Kidney (tissue), 14 donors: ENCODE measurements around the gene PHACTR2. TPM values are rescaled to one million over a fixed set of nuclear protein-coding genes. Genes with fewer than 3 reads are reported as not detected.

Experiments
- DNase-seq, 5 donors: peaks; one replicate each; pipeline ENCODE4 v3.0.0-alpha.2; 2013 to 2020
- FAIRE-seq: peaks from 2 replicates; lab custom pipeline; 2012; peaks lifted over from hg19 to GRCh38; lab: Jason Lieb, UNC
- H3K27ac ChIP-seq, 2 donors: one replicate each; pipeline ENCODE4 v1.7.0; 2013; ENCODE audit warnings: low read depth in 2 of 2, low read length in 2 of 2, inconsistent platforms in 1 of 2
- H3K27me3 ChIP-seq: one replicate; pipeline ENCODE4 v1.7.1; 2013; ENCODE audit warnings: low read length, inconsistent platforms; ENCODE audit not compliant: control insufficient read depth, insufficient read depth
- H3K36me3 ChIP-seq, 3 donors: one replicate each; pipeline versions ENCODE4 v1.7.0 to v1.7.1; 2013; ENCODE audit warnings: low read length in 3 of 3, control low read depth in 1 of 3, inconsistent platforms in 1 of 3; ENCODE audit not compliant: insufficient read depth in 3 of 3, control insufficient read depth in 2 of 3
- H3K4me1 ChIP-seq, 3 donors: one replicate each; pipeline versions ENCODE4 v1.7.0 to v1.7.1; 2013; ENCODE audit warnings: low read length in 3 of 3, inconsistent platforms in 1 of 3, low read depth in 1 of 3; ENCODE audit not compliant: control insufficient read depth in 2 of 3, insufficient read depth in 2 of 3
- H3K4me3 ChIP-seq, 3 donors: one replicate each; pipeline versions ENCODE4 v1.7.0 to v1.8.1; 2013; ENCODE audit warnings: low read length in 3 of 3, control low read depth in 1 of 3, inconsistent platforms in 1 of 3
- H3K9ac ChIP-seq, 3 donors: one replicate each; pipeline versions ENCODE4 v1.7.0 to v1.7.1; 2013; ENCODE audit warnings: low read length in 3 of 3, control low read depth in 1 of 3, inconsistent platforms in 1 of 3
- H3K9me3 ChIP-seq, 3 donors: one replicate each; pipeline versions ENCODE4 v1.7.0 to v1.7.1; 2013; ENCODE audit warnings: low read length in 3 of 3, control low read depth in 1 of 3, inconsistent platforms in 1 of 3; ENCODE audit not compliant: control insufficient read depth in 2 of 3, insufficient read depth in 1 of 3
- intact Hi-C: fragments of 100-400 bp; cut with DNase I; formaldehyde crosslinking; loops from one replicate; pipeline ENCODE4 v1.11.1; 2022
- polyA plus RNA-seq: library from polyadenylated mRNA; stranded (reverse); fragments of 350-450 nt; fragmentation: Illumina TruSeq; extraction: RNeasy Lipid Tissue Mini Kit (QIAGEN cat#74804); gene quantifications from one replicate; pipeline ENCODE4 v1.2.3, GENCODE V29; 2014; ENCODE audit warnings: low read depth, low replicate concordance; ENCODE audit not compliant: insufficient read depth
- total RNA-seq: library from RNA; stranded (reverse); fragmentation: NEBNext Ultra II Directional; extraction: Animal tissue kit (Norgen Biotek cat#: 25700); gene quantifications from one replicate; pipeline ENCODE4 v1.2.1, GENCODE V29; 2021
- TF ChIP-seq, protein P1 (sequence below): IDR thresholded peaks from 3 replicates; pipeline ENCODE4 v1.5.1; 2012; ENCODE audit warnings: mild to moderate bottlenecking, moderate library complexity, borderline replicate concordance; ENCODE audit not compliant: insufficient read depth; ENCODE audit errors: extremely low read depth
- donor health status: control.
- donor health status: control.
- donor health status: control.
- donor health status: control.
- donor health status: control.
- donor health status: DM: yes; HTN: yes; CAD: no.
- donor health status: Normal renal cell carcinoma (clear cell type).

PHACTR2 gene
- total and polyA plus RNA-seq, 2 donors from 2014 or later = 3.5 to 56.1 TPM

DNA sequence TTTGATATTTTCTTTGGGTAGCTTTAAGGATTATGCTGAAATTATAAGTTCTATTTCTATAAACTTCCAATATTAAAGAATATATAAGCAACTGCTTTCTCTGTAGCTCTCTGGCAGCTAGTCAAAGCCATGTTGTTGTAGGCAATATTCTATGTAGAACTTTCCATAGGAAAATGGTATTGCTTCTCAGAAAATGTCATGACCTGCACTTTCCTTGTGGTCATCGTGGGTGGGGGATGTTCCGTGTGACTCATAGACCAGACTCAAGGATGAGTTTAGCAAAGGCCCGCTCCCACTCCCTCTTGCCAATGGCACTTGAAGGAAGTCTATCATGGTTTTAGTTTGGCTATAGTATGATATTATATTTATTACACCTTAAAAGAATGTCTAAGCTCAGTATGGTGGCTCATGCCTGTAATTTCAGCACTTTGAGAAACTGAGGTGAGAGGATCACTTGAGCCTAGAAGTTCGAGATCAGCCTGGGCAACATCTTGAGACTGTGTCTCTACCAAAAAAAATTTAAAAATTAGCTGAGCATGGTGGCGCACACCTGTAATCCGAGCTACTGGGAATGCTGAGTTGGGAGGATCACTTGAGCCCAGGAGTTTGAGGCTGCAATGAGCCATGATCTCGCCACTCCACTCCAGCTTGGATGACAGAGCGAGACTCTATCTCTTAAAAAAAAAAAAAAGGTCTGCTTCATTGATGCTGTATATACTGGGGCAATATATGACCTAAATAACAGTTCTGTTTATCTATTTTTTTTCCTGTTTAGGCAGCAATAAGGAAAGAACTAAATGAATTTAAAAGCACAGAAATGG, 128.7 kb downstream of the PHACTR2 start:
- Histone ChIP-seq H3K27ac (no peak overlapping the region), H3K9me3 (no peaks in the 10 kb centered on the region), H3K27me3 (no peaks in the 10 kb centered on the region), H3K4me1 (no peaks in the 10 kb centered on the region), H3K9ac (no peak overlapping the region), H3K36me3 (peaks cover 0 to 4% (median 3%) of the 10 kb centered on the region in 3 donors), H3K4me3 (no peak overlapping the region)
- intact Hi-C loops = no loop called here
- FAIRE-seq = no peak
- DNase-seq = no peak
- TF ChIP-seq, protein P1, sequence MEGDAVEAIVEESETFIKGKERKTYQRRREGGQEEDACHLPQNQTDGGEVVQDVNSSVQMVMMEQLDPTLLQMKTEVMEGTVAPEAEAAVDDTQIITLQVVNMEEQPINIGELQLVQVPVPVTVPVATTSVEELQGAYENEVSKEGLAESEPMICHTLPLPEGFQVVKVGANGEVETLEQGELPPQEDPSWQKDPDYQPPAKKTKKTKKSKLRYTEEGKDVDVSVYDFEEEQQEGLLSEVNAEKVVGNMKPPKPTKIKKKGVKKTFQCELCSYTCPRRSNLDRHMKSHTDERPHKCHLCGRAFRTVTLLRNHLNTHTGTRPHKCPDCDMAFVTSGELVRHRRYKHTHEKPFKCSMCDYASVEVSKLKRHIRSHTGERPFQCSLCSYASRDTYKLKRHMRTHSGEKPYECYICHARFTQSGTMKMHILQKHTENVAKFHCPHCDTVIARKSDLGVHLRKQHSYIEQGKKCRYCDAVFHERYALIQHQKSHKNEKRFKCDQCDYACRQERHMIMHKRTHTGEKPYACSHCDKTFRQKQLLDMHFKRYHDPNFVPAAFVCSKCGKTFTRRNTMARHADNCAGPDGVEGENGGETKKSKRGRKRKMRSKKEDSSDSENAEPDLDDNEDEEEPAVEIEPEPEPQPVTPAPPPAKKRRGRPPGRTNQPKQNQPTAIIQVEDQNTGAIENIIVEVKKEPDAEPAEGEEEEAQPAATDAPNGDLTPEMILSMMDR = no peak

DNA sequence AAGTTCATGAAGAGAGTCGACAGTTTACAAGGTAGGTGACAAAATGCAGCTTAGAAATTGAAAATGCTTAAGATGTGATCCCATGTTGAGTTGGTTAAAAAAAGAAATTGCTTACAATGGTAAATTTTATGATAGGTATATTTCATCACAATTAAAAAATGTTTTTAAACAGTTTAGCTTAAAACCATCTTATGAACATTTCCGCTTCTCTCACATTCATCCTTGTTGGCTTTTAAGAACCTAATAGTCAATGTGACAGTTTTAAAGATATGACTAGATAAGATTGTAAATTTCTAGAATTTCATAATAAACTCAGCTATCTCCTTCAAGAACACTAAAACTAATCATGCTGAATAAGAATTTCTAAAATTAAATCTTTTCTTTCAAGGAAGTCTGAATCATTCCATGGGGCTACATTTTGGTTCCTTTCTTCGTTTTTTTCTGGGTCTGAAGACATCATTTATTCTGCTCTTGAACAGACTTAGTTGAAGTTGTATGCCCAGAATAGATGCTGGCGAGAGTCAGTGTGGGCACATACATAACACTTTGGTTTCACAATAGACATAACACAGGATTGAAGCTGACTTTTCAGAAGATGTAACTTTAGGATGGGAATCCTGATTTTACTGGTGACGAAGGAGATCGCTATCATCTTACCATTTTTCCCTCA, 129.5 kb downstream of the PHACTR2 start:
- no peak for FAIRE-seq
- DNase-seq = no peak
- Histone ChIP-seq H3K4me1 (no peaks in the 10 kb centered on the region), H3K9ac (no peak overlapping the region), H3K36me3 (peaks cover 0 to 4% (median 3%) of the 10 kb centered on the region in 3 donors), H3K4me3 (no peak overlapping the region), H3K27ac (no peak overlapping the region), H3K27me3 (no peaks in the 10 kb centered on the region), H3K9me3 (no peaks in the 10 kb centered on the region)
- TF ChIP-seq, protein P1 = no peak
- intact Hi-C loops = no loop called here

DNA sequence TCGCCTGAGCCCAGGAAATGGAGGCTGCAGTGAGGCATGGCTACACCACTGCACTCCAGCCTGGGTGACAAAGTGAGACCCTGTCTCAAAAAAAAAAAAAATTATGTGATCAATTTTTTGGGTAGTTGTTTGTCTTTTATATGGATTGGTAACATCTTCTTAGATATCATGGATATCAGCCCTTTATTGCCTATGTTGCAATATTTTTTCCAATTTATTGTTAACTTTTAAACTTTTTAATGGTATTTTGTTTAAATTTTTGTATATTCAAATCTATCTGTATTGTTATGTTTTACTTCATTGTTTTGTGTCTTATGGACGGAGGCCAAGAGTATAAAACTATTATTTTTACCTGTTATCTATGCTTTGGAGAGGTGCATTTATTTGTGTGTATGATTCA, 133.0 kb downstream of the PHACTR2 start:
- intact Hi-C loops = no loop called here
- DNase-seq (no peak), FAIRE-seq (no peak)
- H3K9me3 ChIP-seq = no peaks in the 10 kb centered on the region
- H3K36me3 ChIP-seq = peaks cover 0 to 4% (median 3%) of the 10 kb centered on the region in 3 donors
- no peak overlapping the region for H3K27ac ChIP-seq
- no peaks in the 10 kb centered on the region for H3K27me3 ChIP-seq
- H3K4me1 ChIP-seq = no peaks in the 10 kb centered on the region
- H3K4me3 ChIP-seq = no peak overlapping the region
- H3K9ac ChIP-seq = no peak overlapping the region
- TF ChIP-seq, protein P1 = no peak
